PFSK-1 (cell line): ENCODE measurements around the gene KLF18.

Source experiments
- FOXP2 ChIP-seq: optimal IDR thresholded peaks from 2 replicates; pipeline ENCODE3; 2011; ENCODE audit warnings: borderline replicate concordance, control low read depth, inconsistent platforms; ENCODE audit not compliant: insufficient read depth; ENCODE audit errors: extremely low read length, extremely low read depth
- POLR2AphosphoS5 ChIP-seq: IDR thresholded peaks from 2 replicates; pipeline ENCODE4 v1.6.1; 2012; ENCODE audit warnings: low read depth, mild to moderate bottlenecking, control low read depth, low read length, moderate library complexity
- REST ChIP-seq, 2 experiments: IDR thresholded peaks; 2 replicates each; pipeline versions ENCODE4 v1.6.1 to v1.8.0; 2011 to 2012; ENCODE audit warnings: low read depth in 2 of 2, low read length in 2 of 2, control low read depth in 1 of 2, inconsistent platforms in 1 of 2, mild to moderate bottlenecking in 1 of 2, moderate library complexity in 1 of 2; ENCODE audit not compliant: insufficient read depth in 1 of 2
- SIN3A ChIP-seq: IDR thresholded peaks from 2 replicates; pipeline ENCODE4 v1.6.1; 2012; ENCODE audit warnings: mild to moderate bottlenecking, low read length, moderate library complexity, borderline replicate concordance; ENCODE audit not compliant: insufficient read depth
- TAF1 ChIP-seq: IDR thresholded peaks from 2 replicates; pipeline ENCODE4 v1.6.1; 2012; ENCODE audit warnings: low read length, control low read depth, borderline replicate concordance; ENCODE audit not compliant: insufficient read depth

The KLF18 gene

GRCh38 chr1:44151332-44151731 is 9.9 kb upstream of the KLF18 start:
- TF ChIP-seq FOXP2 (no peak), REST (IDR thresholded peaks at IDR 0.05; ENCODE audit: insufficient read depth in 1 of 2, low read depth in 2 of 2, low read length in 2 of 2) (no peak), SIN3A (no peak), POLR2AphosphoS5 (no peak), TAF1 (no peak)

- TF ChIP-seq SIN3A (no peak), TAF1 (no peak), POLR2AphosphoS5 (no peak), FOXP2 (no peak), REST (IDR thresholded peaks at IDR 0.05; ENCODE audit: insufficient read depth in 1 of 2, low read depth in 2 of 2, low read length in 2 of 2) (no peak)
Measured at GRCh38 chr1:44147582-44147981, 6.2 kb upstream of the KLF18 start.

DNA sequence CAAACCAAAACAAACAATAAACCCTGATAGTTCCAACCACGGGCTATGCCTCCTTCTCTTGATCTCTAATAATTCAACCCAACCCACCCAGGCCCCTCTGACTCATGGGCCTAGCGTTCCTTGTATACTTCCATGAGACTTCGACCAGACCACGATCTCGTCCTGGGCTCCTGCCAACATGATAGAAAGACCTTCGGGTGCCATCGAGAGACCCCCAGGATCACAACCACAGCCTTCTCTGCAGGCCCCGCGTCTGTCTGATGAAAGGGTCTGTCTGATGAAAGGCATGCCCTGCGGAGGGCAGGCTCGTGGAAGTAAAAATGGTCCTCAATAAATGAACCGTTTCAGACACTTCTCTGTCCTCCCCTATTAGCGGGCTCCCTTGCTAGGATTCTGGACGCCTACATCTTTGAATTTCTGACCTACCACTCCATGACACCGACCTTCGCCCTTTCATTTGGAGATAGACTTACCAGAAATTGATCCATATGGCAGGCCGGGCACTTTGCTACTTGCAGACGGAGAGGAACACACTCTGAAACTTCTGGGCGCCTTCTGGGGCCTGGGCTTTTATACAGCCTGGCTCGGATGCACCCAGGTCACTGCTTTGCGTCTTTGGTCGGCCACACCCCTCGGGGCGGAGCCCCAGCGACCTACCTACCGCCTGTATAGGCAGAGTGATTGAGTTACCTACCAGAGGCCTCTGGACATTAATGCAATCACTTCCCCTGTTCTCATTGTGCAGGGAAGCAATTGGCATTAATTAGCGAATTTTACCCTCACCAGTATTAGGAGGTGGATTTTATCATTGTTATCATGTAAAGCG is 5.3 kb upstream of the KLF18 start:
- TF ChIP-seq POLR2AphosphoS5 (no peak), FOXP2 (no peak), TAF1 (no peak), REST (IDR thresholded peaks at IDR 0.05; ENCODE audit: insufficient read depth in 1 of 2, low read depth in 2 of 2, low read length in 2 of 2) (no peak), SIN3A (no peak)

DNA sequence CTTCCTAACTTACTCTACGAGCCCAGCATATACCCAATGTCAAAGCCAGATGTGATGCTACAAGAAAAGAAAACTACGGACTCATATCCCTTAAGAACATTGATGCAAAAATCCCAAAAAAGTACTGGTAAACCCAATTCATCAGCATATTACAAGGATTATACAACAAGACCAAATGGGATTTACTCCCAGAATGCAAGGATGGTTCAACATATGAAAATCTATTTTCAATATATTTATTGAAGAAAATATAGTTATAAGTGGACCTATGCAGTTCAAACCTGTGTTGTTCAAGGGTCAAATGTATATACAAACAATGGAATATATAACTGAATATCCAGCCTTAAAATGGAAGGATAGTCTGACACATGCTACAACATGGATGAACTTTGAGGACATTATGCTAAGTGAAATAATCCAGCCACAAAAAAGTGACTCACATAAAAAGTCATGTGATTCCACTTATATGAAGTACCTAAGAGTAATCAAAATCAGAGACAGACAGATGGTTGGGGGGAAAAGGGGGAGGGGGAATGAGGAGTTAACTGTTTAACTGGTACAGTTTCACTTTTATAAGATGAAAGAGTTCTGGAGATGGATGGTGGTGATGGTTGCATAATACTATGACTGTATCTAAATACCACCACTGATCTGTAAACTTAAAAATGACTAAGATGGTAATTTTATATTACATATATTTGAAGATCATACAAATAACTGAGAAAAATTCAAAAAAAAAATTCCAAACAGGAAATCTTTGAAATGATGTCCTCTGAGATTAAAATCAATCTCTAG is 3.7 kb upstream of the KLF18 start:
- no peak for TF ChIP-seq FOXP2
- TF ChIP-seq POLR2AphosphoS5 = no peak
- TF ChIP-seq SIN3A = no peak
- no peak for TF ChIP-seq TAF1
- no peak for TF ChIP-seq REST (IDR thresholded peaks at IDR 0.05; ENCODE audit: insufficient read depth in 1 of 2, low read depth in 2 of 2, low read length in 2 of 2)
